Spleen (tissue), 11 donors: Measurements from ENCODE around the gene RALGDS. TPM values are rescaled to one million over a fixed set of nuclear protein-coding genes. Genes with fewer than 3 reads are reported as not detected.
A peak's percentile ranks its signal among the peaks of the same experiment; 100 is the strongest.

Source experiments
- DNase-seq: peaks from one replicate; pipeline ENCODE4 v3.0.0-alpha.2; 2020
- H3K27ac ChIP-seq, 8 donors: fragments of 200-600 bp; sonication (generic) in 7 of 8; 1 replicate in 4 of 8; 2 replicates in 4 of 8; pipeline versions ENCODE4 v1.5.0 to v1.8.0; 2016 to 2021; ENCODE audit warnings: inconsistent platforms in 4 of 8, mild to moderate bottlenecking in 4 of 8, moderate library complexity in 1 of 8
- H3K27me3 ChIP-seq, 7 donors: fragments of 200-600 bp; sonication (generic) in 6 of 7; replicated peaks in 1 of 7; 1 replicate in 4 of 7; 2 replicates in 3 of 7; pipeline versions ENCODE4 v1.5.0 to v1.8.0; 2016 to 2021; ENCODE audit warnings: inconsistent platforms in 3 of 7, mild to moderate bottlenecking in 1 of 7
- H3K36me3 ChIP-seq, 6 donors: fragments of 200-600 bp; sonication (generic) in 5 of 6; 1 replicate in 4 of 6; 2 replicates in 2 of 6; pipeline versions ENCODE4 v1.5.0 to v1.8.0; 2016 to 2021; ENCODE audit warnings: inconsistent platforms in 2 of 6
- H3K4me1 ChIP-seq, 6 donors: fragments of 200-600 bp; sonication (generic) in 5 of 6; 1 replicate in 3 of 6; 2 replicates in 3 of 6; pipeline versions ENCODE4 v1.5.0 to v1.8.0; 2016 to 2021; ENCODE audit warnings: inconsistent platforms in 3 of 6
- H3K4me3 ChIP-seq, 8 donors: fragments of 200-600 bp; sonication (generic) in 7 of 8; 1 replicate in 4 of 8; 2 replicates in 4 of 8; pipeline versions ENCODE4 v1.5.0 to v1.8.0; 2016 to 2021; ENCODE audit warnings: inconsistent platforms in 4 of 8, mild to moderate bottlenecking in 4 of 8, moderate library complexity in 2 of 8
- H3K9me3 ChIP-seq, 8 donors: fragments of 200-600 bp; sonication (generic) in 7 of 8; 1 replicate in 4 of 8; 2 replicates in 4 of 8; pipeline versions ENCODE4 v1.5.0 to v1.8.0; 2016 to 2021; ENCODE audit warnings: inconsistent platforms in 4 of 8
- CTCF ChIP-seq, 11 experiments: fragments of 200-600 bp in 7 of 11; fragments of 450-650 bp in 4 of 11; sonication (generic) in 4 of 11; IDR thresholded peaks in 8 of 11; conservative IDR thresholded peaks in 3 of 11; 1 replicate in 7 of 11; 2 replicates in 4 of 11; pipeline versions ENCODE4 v1.4.0 to v1.8.0; 2016 to 2021; ENCODE audit warnings: antibody characterized with exemption in 11 of 11, inconsistent platforms in 4 of 11, mild to moderate bottlenecking in 1 of 11
- POLR2A ChIP-seq, 3 donors: fragments of 450-650 bp; IDR thresholded peaks; one replicate each; pipeline ENCODE4 v1.5.1; 2017; ENCODE audit warnings: antibody characterized with exemption in 3 of 3, mild to moderate bottlenecking in 1 of 3
- POLR2AphosphoS5 ChIP-seq, 3 donors: sonication (generic); formaldehyde crosslinking; IDR thresholded peaks; one replicate each; pipeline ENCODE4 v1.5.1; 2017; ENCODE audit warnings: antibody characterized with exemption in 3 of 3
- WGBS, 5 donors: extraction: QIAGEN DNeasy Blood & Tissue Kit in 3 of 5; methylation state at CpG; one replicate each; pipeline versions ENCODE4 v1.1.5 to v1.1.7; 2013 to 2018; 5-methylcytosine and 5-hydroxymethylcytosine counted together
- intact Hi-C: fragments of 100-400 bp; cut with DNase I; formaldehyde crosslinking; loops from one replicate; pipeline ENCODE4 v1.15.0; 2023; ENCODE audit warnings: low total_unique reads
- polyA plus RNA-seq, 3 donors: library from polyadenylated mRNA; stranded (reverse); fragments of 200-250 nt; gene quantifications; one replicate each; pipeline ENCODE4 v1.2.1, GENCODE V29; 2013
- total RNA-seq, 7 donors: library from RNA; depleted of rRNA in 3 of 7; stranded (reverse); fragments of >200 nt in 3 of 7; fragmentation: NEBNext Ultra II Directional in 4 of 7; extraction: Animal tissue kit (Norgen Biotek cat#: 25700) in 4 of 7; gene quantifications; one replicate each; pipeline versions ENCODE4 v1.1.0 to v1.2.1, GENCODE V29; 2016 to 2021
- donor health status: healthy with polysubstance abuse.
- donor health status: DM: no; HTN: no; CAD: no; lungs with moderate emphysema.
- donor health status: DM: no; HTN: no; CAD: no.
- donor health status: Bipolar disorder and iron deficiency.
- donor health status: healthy.
- donor health status: DM: no; HTN: no; CAD: no.
- donor health status: DM: yes; HTN: yes; CAD: no.

RALGDS gene
- total and polyA plus RNA-seq, 10 donors: 21.3 to 74.3 (median 55.8) TPM

- intact Hi-C loops: no loop called here
- peaks cover 14 to 98% (median 86%) of the 10 kb centered on the region in 6 donors for H3K36me3 ChIP-seq
- peak; percentile 47 for DNase-seq
- 88 to 96% (median 92%) methylated on average over 5 to 13 of the region's 13 CpGs for WGBS, 5 donors
- no peak for TF ChIP-seq POLR2AphosphoS5 (IDR thresholded peaks at IDR 0.05)
- TF ChIP-seq CTCF (IDR thresholded peaks at IDR 0.05 in 8 of 11, conservative IDR thresholded peaks at IDR 0.05 in 3 of 11): no peak
- no peak for TF ChIP-seq POLR2A (IDR thresholded peaks at IDR 0.05)
- H3K4me1 ChIP-seq: peaks cover under 1 to 26% (median 13%) of the 10 kb centered on the region in 6 donors
- no peaks in the 10 kb centered on the region for H3K9me3 ChIP-seq
- H3K27me3 ChIP-seq: no peaks in the 10 kb centered on the region
- H3K4me3 ChIP-seq: no peak overlapping the region
- H3K27ac ChIP-seq: no peak overlapping the region
Measured at GRCh38 chr9:133107245-133107722, 13.8 kb downstream of the RALGDS start.

- no peaks in the 10 kb centered on the region for H3K27me3 ChIP-seq
- intact Hi-C loops: no loop called here
- no peak overlapping the region for H3K4me3 ChIP-seq
- H3K27ac ChIP-seq: no peak overlapping the region
- TF ChIP-seq CTCF (IDR thresholded peaks at IDR 0.05 in 8 of 11, conservative IDR thresholded peaks at IDR 0.05 in 3 of 11) (no peak), POLR2A (IDR thresholded peaks at IDR 0.05) (no peak), POLR2AphosphoS5 (IDR thresholded peaks at IDR 0.05) (no peak)
- DNase-seq: peak; percentile 70
- 79 to 96% (median 92%) methylated on average over 10 to 17 of the region's 17 CpGs for WGBS, 5 donors
- H3K4me1 ChIP-seq: peaks cover 0 to 20% (median 7%) of the 10 kb centered on the region in 6 donors
- H3K36me3 ChIP-seq: peaks cover 14 to 99% (median 91%) of the 10 kb centered on the region in 6 donors
- H3K9me3 ChIP-seq: no peaks in the 10 kb centered on the region
Measured at GRCh38 chr9:133106511-133107244, 14.4 kb downstream of the RALGDS start.

GRCh38 chr9:133105461-133105770, 15.6 kb downstream of the RALGDS start:
- Histone ChIP-seq H3K4me3 (no peak overlapping the region), H3K36me3 (peaks cover 14 to 99% (median 95%) of the 10 kb centered on the region in 6 donors), H3K27me3 (no peaks in the 10 kb centered on the region), H3K9me3 (no peaks in the 10 kb centered on the region), H3K27ac (no peak overlapping the region), H3K4me1 (peaks cover 0 to 14% (median 6%) of the 10 kb centered on the region in 6 donors)
- peak; percentile 66 for DNase-seq
- intact Hi-C loops: no loop called here
- WGBS, 5 donors: 71 to 93% (median 92%) methylated on average over 1 to 7 of the region's 7 CpGs
- no peak for TF ChIP-seq POLR2AphosphoS5 (IDR thresholded peaks at IDR 0.05)
- no peak for TF ChIP-seq CTCF (IDR thresholded peaks at IDR 0.05 in 8 of 11, conservative IDR thresholded peaks at IDR 0.05 in 3 of 11)
- no peak for TF ChIP-seq POLR2A (IDR thresholded peaks at IDR 0.05)

- TF ChIP-seq CTCF (IDR thresholded peaks at IDR 0.05 in 8 of 11, conservative IDR thresholded peaks at IDR 0.05 in 3 of 11): no peak
- TF ChIP-seq POLR2A (IDR thresholded peaks at IDR 0.05): no peak
- TF ChIP-seq POLR2AphosphoS5 (IDR thresholded peaks at IDR 0.05): peak in 1 of 3 donors; percentile 41
- Histone ChIP-seq H3K27ac (no peak overlapping the region), H3K9me3 (no peaks in the 10 kb centered on the region), H3K4me1 (peaks cover 0 to 12% (median 6%) of the 10 kb centered on the region in 6 donors), H3K27me3 (no peaks in the 10 kb centered on the region), H3K36me3 (peaks cover 14 to 99% (median 95%) of the 10 kb centered on the region in 6 donors), H3K4me3 (no peak overlapping the region)
- intact Hi-C loops: no loop called here
- DNase-seq: peak; percentile 67
- WGBS, 5 donors: 78 to 90% (median 87%) methylated on average over 10 to 15 of the region's 15 CpGs
Measured at GRCh38 chr9:133104718-133105460, 16.2 kb downstream of the RALGDS start.
